CD4-positive, alpha-beta memory T cell (primary cell): Measurements from ENCODE around the gene CABYR. TPM values are rescaled to one million over a fixed set of nuclear protein-coding genes. Genes with fewer than 3 reads are reported as not detected.

Source experiments
- CTCF ChIA-PET: fragments of 350-600 bp; sonication (Branson Sonifier 250); formaldehyde crosslinking; loops from one replicate; lab custom pipeline; 2021; ENCODE audit warnings: inconsistent platforms; ENCODE audit not compliant: partially characterized antibody; lab: Charles Lee
- POLR2A ChIA-PET: fragments of 350-600 bp; sonication (Branson Sonifier 250); formaldehyde crosslinking; loops from one replicate; lab custom pipeline; 2021; ENCODE audit not compliant: partially characterized antibody; lab: Charles Lee
- DNase-seq, 5 donors: peaks; one replicate each; pipeline versions ENCODE4 v3.0.0 to v3.0.0-alpha.2; 2020 to 2022; ENCODE audit warnings: mixed read lengths in 1 of 5
- H3K27ac ChIP-seq: one replicate; pipeline ENCODE4 v1.7.0; 2013; ENCODE audit warnings: low read depth, low read length
- H3K27me3 ChIP-seq: 2 replicates; pipeline ENCODE4 v1.7.0; 2013; ENCODE audit warnings: mild to moderate bottlenecking, low read length, moderate library complexity; ENCODE audit not compliant: insufficient read depth
- H3K36me3 ChIP-seq: 2 replicates; pipeline ENCODE4 v1.7.0; 2013; ENCODE audit warnings: mild to moderate bottlenecking, low read length, moderate library complexity; ENCODE audit not compliant: insufficient read depth
- H3K4me1 ChIP-seq: 2 replicates; pipeline ENCODE4 v1.7.0; 2013; ENCODE audit warnings: mild to moderate bottlenecking, low read length, moderate library complexity; ENCODE audit not compliant: insufficient read depth
- H3K4me3 ChIP-seq, 2 donors: one replicate each; pipeline ENCODE4 v1.7.0; 2013; ENCODE audit warnings: low read length in 2 of 2, mild to moderate bottlenecking in 1 of 2
- H3K9me3 ChIP-seq, 2 donors: one replicate each; pipeline ENCODE4 v1.7.0; 2013; ENCODE audit warnings: low read length in 2 of 2, control low read depth in 1 of 2; ENCODE audit not compliant: control insufficient read depth in 1 of 2
- H3K27ac Mint-ChIP-seq, 7 donors: one replicate each; pipeline ENCODE4 v1.8.0; 2020 to 2021; ENCODE audit warnings: mixed read lengths in 7 of 7, mild to moderate bottlenecking in 6 of 7, inconsistent platforms in 3 of 7, moderate library complexity in 3 of 7
- H3K27me3 Mint-ChIP-seq, 2 donors: one replicate each; pipeline ENCODE4 v1.8.0; 2020 to 2021; ENCODE audit warnings: mixed read lengths in 2 of 2
- H3K36me3 Mint-ChIP-seq, 2 donors: one replicate each; pipeline ENCODE4 v1.8.0; 2020 to 2021; ENCODE audit warnings: mixed read lengths in 2 of 2, inconsistent platforms in 1 of 2, mild to moderate bottlenecking in 1 of 2
- H3K4me1 Mint-ChIP-seq, 4 donors: one replicate each; pipeline ENCODE4 v1.8.0; 2020 to 2021; ENCODE audit warnings: mixed read lengths in 4 of 4, mild to moderate bottlenecking in 1 of 4
- H3K4me3 Mint-ChIP-seq, 8 donors: one replicate each; pipeline ENCODE4 v1.8.0; 2020 to 2021; ENCODE audit warnings: mixed read lengths in 8 of 8, mild to moderate bottlenecking in 7 of 8, moderate library complexity in 6 of 8, inconsistent platforms in 3 of 8
- H3K9me3 Mint-ChIP-seq, 8 donors: one replicate each; pipeline ENCODE4 v1.8.0; 2020 to 2021; ENCODE audit warnings: mixed read lengths in 8 of 8, mild to moderate bottlenecking in 5 of 8, inconsistent platforms in 3 of 8, moderate library complexity in 1 of 8
- intact Hi-C: fragments of 100-400 bp; cut with micrococcal nuclease; formaldehyde crosslinking; loops from one replicate; pipeline ENCODE4 v1.15.1; 2023
- polyA plus RNA-seq, 2 donors: library from polyadenylated mRNA; unstranded; fragments of 300-500 nt; fragmentation: Illumina TruSeq; gene quantifications; one replicate each; pipeline ENCODE4 v1.2.3, GENCODE V29; 2021
- total RNA-seq, 2 experiments: library from RNA; stranded (reverse); gene quantifications; one replicate each; pipeline ENCODE4 v1.2.3, GENCODE V29; 2021

The CABYR gene
- total and polyA plus RNA-seq, 4 experiments from 2014 or later: 0.36 to 2.2 (median 0.90) TPM

- H3K27me3 ChIP-seq: no peaks in the 10 kb centered on the region
- ChIA-PET POLR2A (no interaction called here), CTCF (no interaction called here)
- H3K9me3 Mint-ChIP-seq: no peaks in the 10 kb centered on the region
- H3K36me3 Mint-ChIP-seq: no peaks in the 10 kb centered on the region
- no peak overlapping the region for H3K27ac ChIP-seq
- H3K4me3 ChIP-seq: no peak overlapping the region
- H3K4me1 ChIP-seq: no peaks in the 10 kb centered on the region
- H3K4me3 Mint-ChIP-seq: no peak overlapping the region
- H3K27me3 Mint-ChIP-seq: peaks cover 3 to 4% of the 10 kb centered on the region in 2 donors
- peaks cover 0 to 1% (median 0%) of the 10 kb centered on the region in 4 donors for H3K4me1 Mint-ChIP-seq
- no peak overlapping the region for H3K27ac Mint-ChIP-seq
- no peak for DNase-seq
- no peaks in the 10 kb centered on the region for H3K36me3 ChIP-seq
- H3K9me3 ChIP-seq: no peaks in the 10 kb centered on the region
- intact Hi-C loops: no loop called here
These were observed 70.7 kb downstream of the CABYR start for GRCh38 chr18:24209558-24209957.

Other genes with a start within 250 kb of the CABYR start
- gene TTC39C, start 124.3 kb upstream of the CABYR start, total RNA-seq: 100 to 1,000 TPM; 168 to 180 TPM
- gene TTC39C, start 124.3 kb upstream of the CABYR start, polyA plus RNA-seq: 100 to 1,000 TPM; 134 to 165 TPM